ENCODE data around the gene CAMTA2.
"Not testable (repeated sequence)": the region's sequence is repeated elsewhere in the genome, so short reads cannot be mapped to it uniquely, and the experiment has no call there.

Gene CAMTA2

DNA sequence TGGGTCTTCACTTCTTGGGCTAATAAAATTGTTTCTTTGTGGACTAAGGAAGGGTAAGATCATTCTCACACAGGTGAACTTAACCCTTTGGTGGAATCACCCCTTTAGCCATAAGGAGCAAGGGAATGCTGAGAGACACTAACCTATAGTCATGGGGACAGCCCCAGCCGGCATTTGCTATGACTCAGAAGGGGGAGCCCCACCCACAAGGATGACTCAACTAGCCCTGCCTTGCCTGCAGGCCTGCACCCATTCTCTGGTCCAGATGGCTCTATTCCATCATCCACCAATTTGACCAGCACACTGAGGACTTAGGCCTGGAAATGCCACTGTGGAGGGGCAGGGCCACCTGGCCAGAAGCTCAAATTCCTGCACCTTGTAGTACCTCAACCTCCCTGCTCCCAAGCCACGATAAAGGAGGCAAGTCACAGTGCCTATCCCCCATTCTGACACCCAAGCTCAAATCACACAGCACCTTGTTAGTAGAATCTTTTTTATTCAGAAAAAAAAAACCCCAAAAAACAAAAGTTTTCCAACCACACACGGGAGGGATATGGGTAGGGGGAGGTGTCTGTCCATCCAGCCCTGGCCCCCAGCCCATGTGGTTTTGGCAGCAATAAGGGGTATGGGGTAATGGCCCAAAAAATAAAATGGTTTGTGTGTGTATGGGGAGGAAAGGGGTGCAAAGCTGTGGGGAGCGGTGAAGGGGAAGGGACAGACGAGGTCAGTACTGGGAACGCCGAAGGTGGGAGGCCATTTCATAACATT, 42.1 kb downstream of the CAMTA2 start:
- no peak for DNase-seq

- no peak for DNase-seq
Measured at GRCh38 chr17:4944554-4945175, 42.8 kb downstream of the CAMTA2 start.

- DNase-seq, result no peak
Measured at GRCh38 chr17:4944163-4944553, 43.3 kb downstream of the CAMTA2 start.

GRCh38 chr17:4942760-4943508, 44.5 kb downstream of the CAMTA2 start:
- DNase-seq, result no peak

- no peak for DNase-seq
Measured at GRCh38 chr17:4941319-4941610, 46.2 kb downstream of the CAMTA2 start.

DNA sequence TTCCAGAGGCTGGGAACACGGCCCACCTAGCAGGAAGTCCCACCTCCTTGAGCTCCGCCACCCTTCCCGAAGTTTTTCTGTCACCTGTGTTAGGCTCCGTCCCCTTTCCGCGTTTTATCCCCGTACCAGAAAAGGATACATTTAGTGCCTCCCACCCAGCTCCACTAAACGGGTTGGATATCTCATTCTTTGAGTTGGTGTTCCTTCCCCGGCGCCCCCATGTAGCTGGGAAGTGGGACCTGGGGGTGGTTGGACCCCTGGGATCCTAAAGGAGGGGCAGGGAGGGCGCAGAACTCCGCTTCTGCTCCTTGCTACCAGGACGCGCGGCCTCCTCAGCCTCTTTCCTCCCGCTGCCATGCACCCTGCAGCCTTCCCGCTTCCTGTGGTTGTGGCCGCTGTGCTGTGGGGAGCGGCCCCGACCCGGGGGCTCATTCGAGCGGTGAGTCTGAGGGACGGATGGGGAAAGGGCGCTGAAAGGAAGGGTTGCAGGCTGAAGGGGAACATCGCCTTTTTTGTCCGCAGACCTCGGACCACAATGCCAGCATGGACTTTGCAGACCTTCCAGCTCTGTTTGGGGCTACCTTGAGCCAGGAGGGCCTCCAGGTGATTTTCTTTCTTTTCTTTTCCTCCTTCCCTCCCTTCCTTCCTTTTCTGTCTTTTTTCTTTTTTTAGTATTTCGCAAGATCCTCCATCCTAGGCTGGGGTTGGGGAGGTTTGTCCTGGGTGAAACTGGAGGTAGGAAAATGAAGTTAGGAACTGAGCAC, 46.7 kb downstream of the CAMTA2 start:
- no peak for DNase-seq

DNA sequence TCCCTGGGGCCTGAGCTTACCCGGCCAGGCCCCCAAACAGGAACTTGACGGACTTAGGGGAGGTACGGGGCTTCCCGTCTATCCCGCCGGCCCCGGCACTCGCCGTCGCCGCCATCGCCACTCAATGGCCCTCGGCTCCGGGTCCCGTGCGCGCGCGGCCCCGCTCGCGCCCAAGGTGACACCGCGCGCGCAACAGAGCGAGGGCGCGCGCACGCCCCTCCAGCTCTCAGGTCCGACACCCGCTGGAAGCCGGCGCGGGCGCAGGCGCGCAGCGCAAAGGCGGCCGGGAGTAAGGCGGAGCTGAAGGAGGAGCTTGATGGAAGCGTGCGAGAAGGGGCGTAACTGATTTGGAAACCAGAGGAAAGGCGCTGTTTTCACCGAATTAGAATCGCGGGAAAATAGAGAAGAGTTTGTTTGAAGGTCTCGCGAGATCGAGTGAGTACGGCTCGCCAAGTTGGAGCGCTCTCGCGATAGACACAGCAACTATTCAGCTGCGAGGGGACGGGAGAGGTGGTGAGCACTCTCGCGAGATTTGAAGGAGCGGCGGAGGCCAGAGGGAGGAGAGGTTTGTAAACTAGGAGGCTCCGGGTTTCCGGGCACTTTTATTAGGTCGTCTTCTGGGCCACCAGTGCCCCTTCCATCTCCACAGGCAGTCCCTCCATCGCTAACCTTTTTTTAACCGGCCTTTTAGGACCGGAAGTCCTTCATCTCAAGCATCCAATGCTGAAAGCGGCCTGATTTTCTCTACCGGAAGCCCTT, 47.5 kb downstream of the CAMTA2 start, which contains the start of the genes RNF167 and SLC25A11:
Gene RNF167, plus strand, starts transcription at position 473 of the 759 bp plus-strand sequence. CDS start 642 bp downstream, outside the sequence.
Gene SLC25A11, minus strand, starts transcription at position 251 of the 759 bp plus-strand sequence. Its CDS starts 136 bp downstream, at position 115.
- peak; percentile 93 for DNase-seq

DNA sequence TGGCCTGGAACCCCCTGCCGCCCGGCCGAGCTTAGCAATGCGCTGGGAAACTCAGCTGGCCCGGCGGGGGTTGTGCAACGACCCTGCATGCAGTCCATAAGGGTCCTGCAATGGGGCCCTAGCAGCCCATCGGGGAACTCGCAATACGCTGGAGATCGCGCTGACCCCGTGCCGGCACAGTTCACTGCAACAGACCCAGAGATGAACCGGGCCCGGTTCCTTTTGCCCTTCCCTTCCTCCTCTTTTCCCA, 48.0 kb downstream of the CAMTA2 start:
- no peak for DNase-seq

DNA sequence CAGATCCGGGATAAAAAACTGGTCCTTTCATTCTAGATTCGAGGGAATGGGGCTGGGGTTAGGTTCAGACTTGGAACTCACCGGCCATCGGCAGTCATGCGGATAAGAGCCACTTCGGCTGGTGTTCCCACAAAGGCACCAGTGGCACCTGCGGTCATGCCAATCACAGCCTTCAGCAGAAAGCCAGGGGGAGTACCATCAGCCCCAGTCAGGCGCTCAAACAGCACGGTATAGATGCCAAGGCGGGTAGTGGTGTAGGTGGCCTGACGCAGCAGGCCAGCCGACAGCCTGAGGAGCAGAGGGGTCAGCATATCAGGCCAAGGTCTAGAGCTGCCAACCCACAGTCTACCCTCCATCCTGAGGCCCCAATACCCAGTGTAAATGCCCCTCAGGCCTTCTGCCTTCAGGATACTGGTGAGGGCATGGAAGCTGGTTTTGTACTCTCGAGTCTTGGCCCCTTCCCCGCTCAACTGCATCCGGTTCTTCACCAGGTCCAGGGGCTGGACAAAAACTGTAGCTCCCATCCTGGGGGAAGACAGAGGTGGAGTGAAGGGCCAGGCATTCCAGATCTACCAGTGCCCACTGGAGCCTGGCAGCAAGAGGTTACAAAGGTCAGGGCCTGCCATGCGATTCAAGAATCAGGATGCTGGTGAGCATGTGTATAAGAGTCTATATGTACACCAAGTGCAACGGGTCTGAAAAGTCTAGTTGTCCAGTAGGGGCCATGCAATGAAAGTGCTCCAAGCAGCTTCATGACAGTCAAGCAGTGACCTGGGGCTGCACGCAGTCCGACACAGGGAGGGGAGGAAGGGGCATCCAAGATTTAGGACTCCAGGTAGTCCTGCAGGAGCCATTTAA, 48.6 kb downstream of the CAMTA2 start:
- DNase-seq, result no peak

- no peak for DNase-seq
Measured at GRCh38 chr17:4938069-4938491, 49.4 kb downstream of the CAMTA2 start.

DNA sequence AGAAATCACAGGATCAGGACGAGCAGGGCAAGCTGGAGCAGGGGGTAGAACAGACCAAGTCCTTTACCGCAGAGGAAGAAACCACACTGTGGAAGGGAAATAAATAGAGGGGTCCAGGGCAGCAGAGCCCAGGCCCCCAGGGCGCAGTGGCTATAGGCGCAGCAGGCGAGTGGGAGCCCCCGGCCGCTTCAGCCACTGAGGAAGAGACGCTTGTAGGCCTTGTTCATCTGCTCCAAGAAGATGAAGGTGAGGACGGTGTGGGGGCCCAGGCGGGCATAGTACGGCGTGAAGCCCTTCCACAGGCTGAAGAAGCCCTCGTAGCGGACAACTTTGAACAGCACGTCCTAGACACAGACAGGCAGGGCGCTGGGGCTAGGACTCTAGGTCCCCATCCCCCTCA, 49.9 kb downstream of the CAMTA2 start:
- no peak for DNase-seq

DNA sequence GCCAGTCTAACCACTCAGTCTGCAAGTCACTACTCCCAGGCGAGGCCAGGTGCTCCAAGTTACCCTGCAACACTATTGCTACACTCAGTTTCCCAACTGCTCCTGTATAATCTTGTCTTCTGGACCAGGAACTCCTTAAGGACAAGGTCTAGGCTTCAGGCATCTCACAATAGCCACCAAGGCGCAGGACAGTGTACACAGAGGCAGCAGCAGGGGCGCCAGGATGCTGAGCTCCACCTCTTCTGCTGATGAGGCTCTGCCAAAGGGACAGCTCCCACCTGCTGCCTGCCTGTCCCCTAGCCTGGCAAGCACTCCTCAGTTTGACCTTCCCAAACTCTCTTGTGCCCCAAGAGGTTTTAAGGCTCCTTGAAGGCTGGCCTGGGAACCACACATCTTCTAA, 51.0 kb downstream of the CAMTA2 start:
- DNase-seq, result no peak

GRCh38 chr17:4935650-4936049, 51.8 kb downstream of the CAMTA2 start:
- DNase-seq, result no peak

GRCh38 chr17:4934173-4934979, 53.1 kb downstream of the CAMTA2 start:
- peak; percentile 14 for DNase-seq

DNA sequence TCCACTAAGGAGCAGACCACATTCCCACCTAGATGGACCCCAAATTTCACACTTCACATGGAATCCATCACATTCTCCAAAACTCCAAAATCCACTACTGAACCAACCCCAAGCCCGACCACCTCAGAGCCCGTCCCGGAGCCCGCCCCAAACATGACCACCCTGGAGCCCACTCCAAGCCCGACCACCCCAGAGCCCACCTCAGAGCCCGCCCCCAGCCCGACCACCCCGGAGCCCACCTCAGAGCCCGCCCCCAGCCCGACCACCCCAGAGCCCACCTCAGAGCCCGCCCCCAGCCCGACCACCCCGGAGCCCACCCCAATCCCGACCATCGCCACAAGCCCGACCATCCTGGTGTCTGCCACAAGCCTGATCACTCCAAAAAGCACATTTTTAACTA, 53.8 kb downstream of the CAMTA2 start:
- DNase-seq, result no peak

GRCh38 chr17:4932756-4933155, 54.7 kb downstream of the CAMTA2 start:
- DNase-seq, result no peak

- no peak for DNase-seq
Measured at GRCh38 chr17:4931963-4932362, 55.5 kb downstream of the CAMTA2 start, which contains the start of gene GP1BA. GP1BA (plus strand) TSS chr17:4932277; CDS start chr17:4932605, 328 bp downstream.

GRCh38 chr17:4928881-4929280, 58.6 kb downstream of the CAMTA2 start:
- DNase-seq, result no peak

DNA sequence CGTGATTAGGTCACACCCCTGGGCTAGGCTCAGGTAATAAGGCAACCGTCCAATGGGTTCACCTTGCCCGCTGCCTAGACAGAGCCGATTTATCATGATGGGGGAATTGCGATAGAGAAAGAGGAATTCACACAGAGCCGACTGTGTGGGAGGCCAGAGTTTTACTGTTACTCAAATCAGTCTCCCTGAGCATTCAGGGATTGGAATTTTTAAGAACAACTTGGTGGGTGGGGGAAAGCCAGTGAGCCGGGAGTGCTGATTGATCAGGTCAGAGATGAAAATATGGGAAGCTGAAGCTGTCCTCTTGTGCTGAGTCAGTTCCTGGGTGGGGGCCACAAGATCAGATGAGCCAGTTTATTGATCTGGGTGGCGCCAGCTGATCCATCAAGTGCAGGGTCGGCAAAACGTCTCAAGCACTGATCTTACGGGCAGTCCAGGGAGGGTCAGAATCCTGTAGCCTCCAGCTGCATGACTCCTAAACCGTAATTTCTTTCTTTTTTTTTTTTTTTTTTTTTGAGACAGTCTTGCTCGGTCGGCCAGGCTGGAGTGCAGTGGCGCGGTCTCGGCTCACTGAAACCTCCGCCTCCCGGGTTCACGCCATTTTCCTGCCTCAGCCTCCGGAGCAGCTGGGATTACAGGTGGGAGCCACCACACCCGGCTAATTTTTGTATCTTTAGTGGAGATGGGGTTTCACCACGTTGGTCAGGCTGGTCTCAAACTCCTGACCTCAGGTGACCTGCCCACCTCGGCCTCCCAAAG, 60.7 kb downstream of the CAMTA2 start:
- DNase-seq, result not testable (repeated sequence)

DNA sequence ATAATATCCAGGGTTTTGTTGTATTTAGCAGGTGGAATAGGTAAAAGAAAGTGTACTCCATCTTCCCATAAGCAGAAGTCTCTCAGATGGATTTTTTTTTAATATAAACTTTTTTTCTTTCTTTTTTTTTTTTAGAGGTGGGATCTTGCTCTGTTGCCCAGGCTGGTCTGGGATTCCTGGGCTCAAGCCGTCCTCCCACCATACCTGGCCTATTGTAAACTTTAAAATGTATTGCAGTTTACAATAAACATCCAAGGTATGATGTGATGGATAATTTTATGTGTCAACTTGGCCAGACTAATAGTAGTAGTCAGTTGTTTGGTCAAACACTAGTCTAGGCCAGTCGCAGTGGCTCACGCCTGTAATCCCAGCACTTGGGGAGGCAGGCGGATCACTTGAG, 66.2 kb downstream of the CAMTA2 start:
- no peak for DNase-seq

Measured in NCI-H2029 (cell line).